NCI-H2107 treated with DMSO at 0.1 percent for 48 hours (cell line): Measurements from ENCODE around the gene BCKDHA.
"Not testable (repeated sequence)": the region's sequence is repeated elsewhere in the genome, so short reads cannot be mapped to it uniquely, and the experiment has no call there.

Experiments
- DNase-seq: peaks from one replicate; lab custom pipeline; 2025; ENCODE audit not compliant: unreplicated experiment; lab: John Stamatoyannopoulos, UW

BCKDHA gene

GRCh38 chr19:41403181-41403970 is 5.8 kb downstream of the BCKDHA start:
- DNase-seq: peak; percentile 38

GRCh38 chr19:41405776-41406175 is 8.2 kb downstream of the BCKDHA start:
- no peak for DNase-seq

GRCh38 chr19:41407271-41407670 is 9.7 kb downstream of the BCKDHA start:
- no peak for DNase-seq

- peak; percentile 32 for DNase-seq
Observed at GRCh38 chr19:41408256-41408655, 10.6 kb downstream of the BCKDHA start.

GRCh38 chr19:41408846-41409245 is 11.2 kb downstream of the BCKDHA start:
- DNase-seq: not testable (repeated sequence)

GRCh38 chr19:41409288-41409687 is 11.7 kb downstream of the BCKDHA start:
- no peak for DNase-seq

- DNase-seq: no peak
Observed at GRCh38 chr19:41410336-41411054, 12.9 kb downstream of the BCKDHA start.

- no peak for DNase-seq
Observed at GRCh38 chr19:41411100-41411967, 13.7 kb downstream of the BCKDHA start.

- no peak for DNase-seq
Observed at GRCh38 chr19:41411968-41412265, 14.3 kb downstream of the BCKDHA start.

- DNase-seq: no peak
Observed at GRCh38 chr19:41412953-41413352, 15.3 kb downstream of the BCKDHA start.

- no peak for DNase-seq
Observed at GRCh38 chr19:41413947-41414346, 16.3 kb downstream of the BCKDHA start.

GRCh38 chr19:41414461-41414860 is 16.8 kb downstream of the BCKDHA start:
- DNase-seq: no peak

- DNase-seq: peak; percentile 79
Observed at GRCh38 chr19:41415154-41415571, 17.5 kb downstream of the BCKDHA start.

GRCh38 chr19:41416194-41416674 is 18.6 kb downstream of the BCKDHA start:
- DNase-seq: no peak

GRCh38 chr19:41420101-41420880 is 22.7 kb downstream of the BCKDHA start:
- DNase-seq: no peak

GRCh38 chr19:41421314-41421713 is 23.7 kb downstream of the BCKDHA start:
- peak; percentile 92 for DNase-seq

- DNase-seq: no peak
Observed at GRCh38 chr19:41421973-41422372, 24.4 kb downstream of the BCKDHA start.

GRCh38 chr19:41422456-41422855 is 24.8 kb downstream of the BCKDHA start:
- DNase-seq: no peak

- no peak for DNase-seq
Observed at GRCh38 chr19:41422955-41423354, 25.3 kb downstream of the BCKDHA start.

- DNase-seq: no peak
Observed at GRCh38 chr19:41424335-41425173, 26.9 kb downstream of the BCKDHA start.
